Smooth muscle cell of the brain vasculature (primary cell): ENCODE data around the gene RPE.

ENCODE experiments used
- DNase-seq: peaks from one replicate; pipeline ENCODE4 v3.0.0-alpha.2; 2012; ENCODE audit warnings: low read depth, low spot score

RPE gene

DNA sequence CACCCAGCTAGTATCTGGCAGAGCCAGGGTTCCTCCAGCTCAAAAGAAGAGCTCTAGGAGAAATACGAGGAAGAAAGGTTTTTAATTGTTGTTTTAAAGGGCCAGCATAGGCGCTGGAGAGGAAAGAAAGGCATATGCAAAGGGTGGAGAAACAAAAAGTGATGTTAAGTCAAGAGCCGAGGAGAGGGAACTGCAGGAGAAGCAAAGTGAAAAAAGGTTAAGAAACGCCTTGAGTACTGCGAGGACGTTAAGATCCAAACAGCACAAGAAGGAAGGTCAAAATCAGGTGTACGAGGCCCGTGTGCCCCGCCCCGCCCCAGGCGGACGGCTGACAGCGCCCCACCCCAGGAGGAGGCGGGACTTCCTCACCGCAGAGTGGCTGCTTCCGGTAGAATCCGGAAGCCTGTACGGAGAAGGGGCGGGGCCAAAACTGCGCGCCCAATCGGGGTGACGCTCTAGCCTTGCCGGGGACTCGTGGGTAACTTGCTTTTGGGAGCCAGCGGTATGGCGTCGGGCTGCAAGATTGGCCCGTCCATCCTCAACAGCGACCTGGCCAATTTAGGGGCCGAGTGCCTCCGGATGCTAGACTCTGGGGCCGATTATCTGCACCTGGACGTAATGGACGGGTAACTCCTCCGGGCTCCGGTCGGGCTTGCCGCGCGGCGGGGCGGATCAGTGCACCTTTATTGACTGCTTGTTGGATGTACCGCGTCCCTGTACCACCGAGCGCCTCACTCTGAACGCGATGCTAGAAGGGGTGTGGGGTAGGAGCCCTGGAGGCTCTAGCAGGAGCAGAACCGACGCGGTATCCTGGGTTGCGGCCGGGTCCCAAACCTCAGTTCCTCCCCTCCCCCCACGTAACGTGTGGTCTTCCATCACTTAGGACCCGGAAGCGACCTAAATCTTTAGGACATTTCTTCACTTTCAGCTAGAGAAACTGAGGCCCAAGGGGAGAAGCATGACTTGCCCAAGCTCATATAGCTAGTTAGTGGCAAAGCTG, at the start of gene RPE:
Gene RPE (plus strand): TSS at position 481 of the 1,000 bp plus-strand sequence. CDS start 24 bp downstream, at position 505.
- peak; percentile 87 for DNase-seq

GRCh38 chr2:209956271-209956670, 46.2 kb upstream of the RPE start:
- DNase-seq = no peak

GRCh38 chr2:209958016-209958415, 44.4 kb upstream of the RPE start:
- no peak for DNase-seq

DNA sequence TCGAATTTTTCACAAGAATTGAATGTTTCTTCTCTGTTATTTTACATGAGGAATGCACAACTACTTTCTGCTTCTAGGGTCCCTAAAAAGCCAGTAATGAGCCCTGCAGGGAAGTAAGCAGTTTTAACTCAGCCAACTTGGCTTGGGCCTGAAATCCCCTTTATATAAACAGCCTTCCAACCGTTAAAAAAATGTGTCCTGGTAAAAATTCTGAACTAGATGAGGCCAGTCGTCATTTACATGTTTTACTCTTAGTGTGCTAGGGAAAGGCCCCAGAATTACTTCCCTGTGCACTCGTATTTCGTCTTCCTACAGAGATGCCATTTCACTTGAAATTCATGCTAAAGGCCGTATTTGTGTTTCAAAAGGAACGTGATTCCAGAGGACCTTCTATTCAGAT, 42.4 kb upstream of the RPE start:
- DNase-seq = no peak

- DNase-seq = peak; percentile 77
Observed at GRCh38 chr2:209960676-209961630, 41.5 kb upstream of the RPE start.

DNA sequence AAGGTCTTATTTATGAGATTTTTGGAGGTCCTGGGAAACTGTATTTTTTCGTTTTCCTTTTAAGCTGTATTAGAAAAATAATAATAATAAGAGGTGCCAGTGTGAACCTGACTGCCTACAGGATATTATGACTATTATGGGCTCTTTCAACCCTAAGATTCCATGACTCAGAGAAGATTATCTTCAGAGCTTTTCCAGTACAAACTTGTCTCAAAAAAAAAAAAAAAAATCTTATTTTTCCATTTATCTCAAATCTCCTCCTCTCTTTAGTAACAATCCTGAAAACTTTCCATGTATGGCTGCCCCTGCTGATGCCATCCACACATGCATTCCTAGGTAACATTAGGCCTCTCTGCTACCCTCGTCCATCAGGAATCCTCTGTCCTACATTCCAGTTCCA, 36.7 kb upstream of the RPE start:
- DNase-seq = no peak

DNA sequence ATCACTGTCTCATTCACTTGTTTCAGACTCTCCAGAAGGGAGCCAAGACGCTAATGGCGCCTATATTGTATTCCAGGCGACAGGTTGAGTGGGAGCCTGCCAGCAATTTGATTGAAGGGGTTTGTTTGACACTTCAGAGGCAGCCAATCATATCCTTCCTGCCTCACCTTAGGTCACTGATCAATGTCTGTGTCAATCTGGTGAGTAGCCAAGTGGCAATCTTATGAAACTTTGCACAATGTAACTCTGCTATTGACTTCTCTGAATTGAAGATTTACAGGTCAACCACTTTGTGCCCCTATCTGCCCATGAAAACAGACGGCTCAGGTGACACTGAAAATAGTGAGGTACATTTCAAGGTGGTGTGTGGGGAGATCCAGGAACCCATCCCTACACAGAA, 32.7 kb upstream of the RPE start:
- no peak for DNase-seq

DNA sequence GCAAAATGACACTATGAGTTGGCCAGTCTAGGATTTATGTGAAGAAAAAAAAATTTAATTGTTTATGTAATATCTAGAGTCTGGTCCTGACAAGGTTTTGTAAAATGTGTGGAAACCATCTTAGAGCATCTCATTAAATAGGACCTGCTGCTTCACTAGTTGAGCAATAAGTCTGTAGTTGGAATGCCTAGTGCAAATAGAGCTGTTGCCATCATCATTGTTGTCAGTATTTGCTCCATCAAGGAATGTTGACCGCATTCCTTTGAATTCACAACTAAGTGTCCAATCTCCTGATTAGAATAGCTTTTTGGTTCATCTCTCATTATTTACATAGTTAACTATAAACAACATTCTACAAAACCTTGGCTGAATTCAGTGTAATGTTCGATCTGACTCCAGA, 32.2 kb upstream of the RPE start:
- no peak for DNase-seq

DNA sequence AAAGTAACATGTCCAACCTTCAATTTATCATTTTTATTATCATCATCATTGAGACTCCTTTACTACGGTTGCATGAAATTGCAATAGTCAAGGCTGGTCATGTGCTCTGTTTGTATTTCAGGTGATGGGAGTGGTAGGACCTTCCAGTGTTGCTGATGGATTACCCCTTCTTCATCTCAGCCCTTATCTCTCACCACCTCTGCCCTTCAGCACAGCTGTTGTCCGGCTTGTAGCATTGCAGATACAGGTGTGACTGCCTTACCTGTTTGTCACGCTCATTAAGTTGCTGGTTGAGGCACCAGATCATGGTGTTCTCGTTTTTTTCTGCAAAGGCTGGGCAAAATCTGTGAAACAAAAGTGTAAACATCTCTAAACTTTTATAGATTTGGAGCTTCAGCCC, 31.7 kb upstream of the RPE start:
- DNase-seq = no peak

GRCh38 chr2:209973328-209973727, 29.1 kb upstream of the RPE start:
- no peak for DNase-seq

GRCh38 chr2:209974576-209974975, 27.9 kb upstream of the RPE start:
- DNase-seq = no peak

DNA sequence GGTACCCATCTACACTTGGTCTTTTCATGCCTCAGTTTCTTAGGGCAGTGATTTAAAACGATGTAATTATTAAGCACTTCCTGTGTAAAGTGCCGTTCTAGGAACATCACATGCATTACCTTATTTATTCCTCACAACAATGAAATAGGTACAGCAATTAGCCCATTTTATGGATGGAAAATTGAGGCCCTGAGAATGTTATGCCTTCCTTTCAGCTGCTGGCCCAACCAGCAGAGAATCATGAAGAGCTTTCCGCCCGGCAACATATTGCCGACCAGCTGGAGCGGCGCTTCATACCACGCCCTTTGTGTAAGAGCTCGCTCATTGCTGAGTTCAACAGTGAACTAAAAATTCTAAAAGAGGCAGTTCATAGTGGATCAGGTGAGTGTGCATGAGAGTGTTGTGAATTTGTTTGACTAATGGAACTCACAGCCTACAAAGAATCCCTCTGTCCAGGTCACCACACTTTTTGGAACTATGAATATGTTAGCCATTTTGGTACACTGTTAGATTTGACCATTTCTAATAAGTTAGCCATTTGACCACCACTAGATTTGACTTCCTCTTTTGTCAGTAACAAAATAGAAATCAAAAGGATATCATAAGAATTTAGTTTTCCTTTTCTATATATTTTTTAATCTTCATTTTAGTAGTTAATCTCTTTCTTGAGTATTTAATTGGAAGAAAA, 25.6 kb upstream of the RPE start:
- DNase-seq = no peak

GRCh38 chr2:209977386-209978239, 24.8 kb upstream of the RPE start:
- no peak for DNase-seq

DNA sequence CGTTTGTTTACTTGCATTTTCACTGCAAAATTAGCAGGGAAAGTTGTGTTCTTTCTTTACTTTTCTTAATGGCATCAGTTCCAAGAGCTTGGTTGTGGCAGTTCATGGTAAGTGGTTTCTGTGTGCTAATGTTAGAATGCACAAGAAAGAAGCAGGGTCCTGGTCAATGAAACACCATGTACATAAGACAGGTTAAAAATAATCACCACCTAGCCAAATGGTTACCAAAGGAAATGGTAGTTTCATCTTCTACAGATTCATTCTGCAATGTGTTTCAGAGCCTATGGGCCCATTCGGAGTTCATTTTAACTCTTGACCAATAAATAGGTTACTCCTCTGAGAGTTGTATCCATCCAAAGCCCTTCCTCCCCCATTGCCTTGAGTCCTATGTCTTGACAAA, 18.1 kb upstream of the RPE start:
- no peak for DNase-seq

- DNase-seq = no peak
Observed at GRCh38 chr2:209985874-209986273, 16.6 kb upstream of the RPE start.

DNA sequence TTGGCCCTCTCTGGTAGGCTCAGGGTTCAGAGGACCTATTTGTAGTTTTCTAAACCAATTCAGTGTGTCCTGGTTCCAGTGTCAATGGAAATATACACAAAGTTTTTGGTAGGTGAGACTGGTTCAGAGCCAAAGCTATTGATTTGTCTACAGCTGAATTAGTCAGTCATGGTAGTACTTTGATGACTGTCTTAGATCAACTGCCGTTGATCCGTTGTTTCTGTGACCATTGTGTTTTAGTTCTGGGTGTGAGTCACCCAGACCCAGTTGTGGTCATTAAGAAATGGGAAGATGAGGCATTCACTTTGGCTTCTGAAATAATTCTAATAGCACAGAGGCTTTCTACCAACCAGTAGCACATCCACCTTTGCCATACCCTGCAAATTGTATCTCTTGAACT, 16.0 kb upstream of the RPE start:
- DNase-seq = no peak

DNA sequence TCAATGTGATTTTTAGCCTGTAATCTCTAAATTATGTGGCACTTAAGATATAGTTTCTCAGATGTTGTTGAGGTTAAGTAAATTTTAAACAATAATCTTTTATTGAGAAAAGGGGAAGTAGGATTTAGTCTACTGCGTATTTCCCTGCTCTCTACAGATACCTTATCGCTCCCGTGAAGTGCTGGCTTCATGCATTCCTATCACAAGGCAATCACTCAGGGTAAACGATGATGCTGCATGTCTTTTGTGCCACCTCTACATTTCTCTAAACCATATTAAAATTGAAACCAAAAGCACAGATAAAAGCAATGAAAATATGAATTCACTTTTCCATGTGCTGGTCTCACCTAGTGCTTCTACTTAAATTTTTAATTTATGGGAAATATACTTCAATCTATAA, 14.4 kb upstream of the RPE start:
- no peak for DNase-seq

DNA sequence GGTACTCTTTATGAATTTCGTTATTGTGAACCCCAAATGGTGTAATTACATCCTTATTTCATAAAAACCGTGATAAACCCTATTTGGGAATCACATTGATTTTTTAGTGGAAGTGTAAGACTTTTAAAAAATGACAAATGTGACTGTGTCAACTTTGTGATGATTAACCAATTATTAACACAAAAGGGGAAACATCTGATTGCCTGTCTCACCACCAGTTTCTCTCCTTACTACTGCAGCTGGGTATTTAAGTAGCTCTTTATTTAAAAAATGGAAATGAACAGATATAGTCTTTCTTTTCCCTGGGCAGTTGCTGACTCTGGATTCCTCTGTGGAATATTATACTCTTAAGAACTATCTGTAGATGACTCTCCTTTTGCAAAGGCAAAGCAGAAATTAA, 11.6 kb upstream of the RPE start:
- no peak for DNase-seq

DNA sequence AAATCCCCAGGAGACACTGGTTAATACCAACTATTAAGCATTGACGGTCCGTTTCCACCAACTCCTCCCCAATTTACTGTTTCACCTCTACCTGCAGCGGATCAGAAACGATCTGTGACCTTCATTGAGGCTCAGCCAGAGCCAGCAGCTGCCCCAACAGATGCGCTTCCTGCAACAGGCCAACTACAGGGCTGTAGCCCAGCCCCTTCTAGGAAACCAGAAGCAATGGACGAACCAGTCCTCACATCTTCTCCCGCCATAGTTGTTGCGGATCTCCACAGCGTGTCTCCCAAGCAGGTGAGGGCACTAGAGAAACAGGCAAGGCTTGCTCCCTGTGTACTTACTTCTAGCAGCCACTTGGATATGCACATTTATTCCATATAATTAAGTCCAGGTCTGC, 8.5 kb upstream of the RPE start:
- no peak for DNase-seq

DNA sequence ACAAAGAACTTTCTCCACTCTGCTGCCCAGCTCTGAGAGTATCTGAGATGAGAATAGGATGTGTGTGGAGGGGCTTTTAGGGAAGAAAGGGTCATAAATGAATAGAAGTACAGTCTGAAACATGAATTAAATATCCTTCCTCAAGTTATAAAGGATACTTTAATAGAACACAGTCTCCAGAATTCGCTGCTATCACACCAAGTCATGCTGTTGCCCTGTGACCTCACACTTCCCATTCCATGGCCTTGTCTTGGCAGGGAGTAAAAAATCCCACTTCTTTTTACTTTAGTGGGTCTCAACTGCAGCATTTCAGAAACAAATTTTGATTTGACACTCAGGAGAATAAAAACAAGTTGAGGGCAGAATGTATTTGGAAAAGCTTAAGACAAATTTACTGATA, 3.8 kb upstream of the RPE start:
- no peak for DNase-seq
